T-helper 22 cell (primary cell): ENCODE data around the gene EEF1AKMT2.
"Not testable (repeated sequence)": the region's sequence is repeated elsewhere in the genome, so short reads cannot be mapped to it uniquely, and the experiment has no call there.

Experiments
- DNase-seq: peaks from one replicate; pipeline ENCODE4 v3.0.0-alpha.2; 2020; ENCODE audit warnings: low read depth

EEF1AKMT2 gene

DNA sequence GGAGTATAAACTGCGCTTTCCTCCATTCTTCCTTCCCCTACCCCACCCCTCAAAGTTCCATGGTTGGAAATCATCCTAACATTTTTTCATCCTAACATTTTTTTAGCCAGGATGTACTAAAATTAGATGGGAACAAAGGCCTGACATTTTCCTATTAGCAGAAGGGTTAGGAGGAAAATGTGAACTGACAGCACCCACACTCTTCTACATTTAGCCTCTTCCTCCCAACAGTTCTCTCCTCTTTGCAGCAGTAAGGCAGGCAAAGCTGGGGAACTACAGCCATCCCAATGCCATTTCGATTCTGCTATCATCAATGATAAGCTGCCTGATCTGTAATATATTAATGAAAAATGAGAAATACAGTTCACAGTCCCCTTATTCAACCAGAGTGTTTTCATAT lies 36.1 kb downstream of the EEF1AKMT2 start:
- DNase-seq, result no peak

DNA sequence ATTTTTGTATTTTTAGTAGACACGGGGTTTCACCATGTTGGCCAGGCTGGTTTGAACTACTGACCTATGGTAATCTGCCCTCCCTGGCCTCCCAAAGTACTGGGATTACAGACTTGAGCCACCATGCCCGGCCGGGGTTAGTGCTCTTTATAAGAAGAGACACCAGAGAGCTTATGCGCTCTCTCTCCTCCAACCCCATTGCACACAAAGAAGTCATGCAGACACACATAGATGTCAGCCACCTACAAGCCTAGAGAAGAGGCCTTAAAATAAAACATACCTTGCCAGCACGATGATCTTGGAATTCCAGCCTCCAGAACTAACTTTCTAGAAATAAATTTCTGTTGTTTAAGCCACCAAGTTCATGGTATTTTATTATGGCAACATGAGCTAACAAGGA lies 37.5 kb downstream of the EEF1AKMT2 start:
- no peak for DNase-seq

DNA sequence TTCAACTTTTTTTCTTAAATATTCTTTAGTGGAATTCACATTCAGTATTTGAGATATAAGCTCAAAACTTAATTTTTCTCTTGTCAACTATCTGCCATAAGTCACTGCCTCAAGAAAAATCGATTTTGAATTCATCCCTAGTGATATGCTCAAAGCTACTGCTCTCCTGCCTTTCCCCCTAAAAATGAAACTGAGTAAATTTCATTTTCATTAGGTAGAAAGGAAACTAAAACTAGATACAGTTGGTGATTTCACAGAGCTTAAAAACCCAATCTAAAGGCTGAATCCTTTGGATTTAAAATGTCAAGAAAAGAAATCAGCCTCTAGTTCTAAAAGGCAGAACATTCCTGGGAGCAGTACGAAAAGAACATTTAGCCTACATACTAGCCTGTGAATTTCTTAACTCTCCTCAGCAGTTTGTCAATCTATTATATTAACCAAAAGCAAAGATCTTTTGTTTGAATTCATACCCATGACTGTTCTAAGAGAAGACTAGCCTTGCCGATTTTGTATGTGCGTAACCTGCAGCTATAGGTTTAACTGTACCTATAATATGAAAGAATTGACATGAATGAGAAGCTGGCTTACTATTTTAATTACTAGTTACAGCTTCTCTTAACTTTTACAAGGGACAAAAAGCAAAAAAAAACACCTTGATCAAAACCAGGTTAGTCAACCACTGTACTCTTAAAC lies 42.6 kb downstream of the EEF1AKMT2 start:
- DNase-seq, result no peak

DNA sequence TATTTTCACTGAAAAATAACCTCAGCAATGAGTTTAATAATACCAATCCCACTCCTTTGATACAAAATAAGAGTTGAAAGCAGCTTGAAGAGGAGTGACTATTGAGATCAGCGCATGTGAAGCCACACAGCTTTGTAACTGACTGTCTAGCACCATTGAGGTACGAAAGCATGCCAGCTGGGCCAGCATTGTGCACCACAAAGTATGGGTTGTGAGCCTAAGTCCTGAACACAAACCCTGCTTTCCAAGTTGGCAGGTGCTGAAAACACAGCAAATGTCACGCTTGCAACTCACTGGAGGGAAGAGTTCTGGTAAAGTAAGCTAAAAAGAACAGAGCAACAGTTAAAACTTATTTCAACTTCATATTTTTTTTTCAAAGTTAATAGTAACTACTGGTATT lies 43.5 kb downstream of the EEF1AKMT2 start:
- DNase-seq, result no peak

DNA sequence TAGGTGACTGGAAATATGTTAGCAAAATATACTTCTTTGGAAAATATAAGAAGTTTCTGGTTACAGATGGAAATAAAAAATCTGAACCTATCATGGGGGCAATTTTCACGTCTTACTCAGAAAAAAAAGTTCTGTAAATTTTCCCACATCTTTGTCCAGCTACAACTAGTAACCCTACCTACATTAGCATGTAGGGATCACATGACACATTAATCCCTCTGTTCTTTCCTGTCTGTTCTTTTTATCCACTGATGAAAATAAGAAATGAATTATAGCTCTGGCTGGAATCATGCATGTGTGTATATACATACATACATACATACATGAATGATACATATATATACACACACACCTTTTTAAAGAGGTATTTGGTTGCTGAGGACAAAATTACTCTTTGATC lies 43.9 kb downstream of the EEF1AKMT2 start:
- DNase-seq, result no peak

DNA sequence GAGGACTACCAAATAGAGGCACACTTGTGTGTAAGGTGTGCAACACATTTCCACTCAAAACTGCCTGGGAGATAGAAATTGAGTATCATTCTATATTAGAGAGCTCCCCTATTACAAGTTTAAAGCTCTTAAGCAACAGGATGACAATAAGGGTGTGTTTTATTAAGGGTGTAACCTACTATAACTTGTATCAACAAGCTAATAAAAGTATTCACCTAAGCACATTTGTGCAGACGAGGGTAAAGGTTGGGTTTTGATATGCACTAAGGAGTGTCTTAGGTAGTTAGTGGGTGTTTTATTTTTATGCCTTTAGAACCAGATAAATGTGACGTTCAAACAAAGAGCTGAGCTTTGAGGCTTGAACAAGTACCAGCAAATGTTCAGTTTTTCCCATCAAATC lies 44.7 kb downstream of the EEF1AKMT2 start:
- DNase-seq, result no peak

DNA sequence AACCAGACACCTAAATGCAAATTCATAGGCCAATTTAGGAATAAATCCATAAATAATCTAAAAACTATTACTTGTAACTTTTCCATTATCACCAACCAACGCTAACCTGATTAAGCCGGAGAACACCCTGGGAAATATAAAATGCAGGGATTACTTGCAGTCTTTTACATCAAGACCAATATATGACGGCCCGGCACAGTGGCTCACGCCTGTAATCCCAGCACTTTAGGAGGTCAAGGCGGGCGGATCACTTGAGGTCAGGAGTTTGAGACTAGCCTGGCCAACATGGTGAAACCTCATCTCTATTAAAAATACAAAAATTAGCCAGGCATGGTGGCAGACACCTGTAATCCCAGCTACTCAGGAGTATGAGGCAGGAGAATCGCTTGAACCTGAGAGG lies 45.2 kb downstream of the EEF1AKMT2 start:
- not testable (repeated sequence) for DNase-seq

DNA sequence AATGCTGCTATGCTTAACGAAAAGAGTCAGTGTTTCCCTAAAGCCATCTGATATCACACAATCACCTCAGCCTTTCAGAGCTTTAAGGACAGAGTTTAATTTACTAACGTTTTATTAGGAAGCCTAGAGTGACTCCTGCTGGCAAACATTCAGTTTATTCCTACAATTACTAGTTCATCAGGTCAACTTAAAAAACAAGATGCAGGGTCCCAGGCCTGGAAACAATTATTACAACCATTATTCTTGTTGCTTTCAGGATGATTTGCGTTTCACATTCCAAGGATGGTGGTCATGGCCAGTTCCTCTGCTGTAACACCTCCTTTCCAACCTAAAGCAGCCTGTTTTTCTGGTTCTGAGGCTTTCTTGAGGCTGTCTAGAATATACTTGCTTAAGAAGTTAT lies 46.0 kb downstream of the EEF1AKMT2 start:
- DNase-seq, result no peak

DNA sequence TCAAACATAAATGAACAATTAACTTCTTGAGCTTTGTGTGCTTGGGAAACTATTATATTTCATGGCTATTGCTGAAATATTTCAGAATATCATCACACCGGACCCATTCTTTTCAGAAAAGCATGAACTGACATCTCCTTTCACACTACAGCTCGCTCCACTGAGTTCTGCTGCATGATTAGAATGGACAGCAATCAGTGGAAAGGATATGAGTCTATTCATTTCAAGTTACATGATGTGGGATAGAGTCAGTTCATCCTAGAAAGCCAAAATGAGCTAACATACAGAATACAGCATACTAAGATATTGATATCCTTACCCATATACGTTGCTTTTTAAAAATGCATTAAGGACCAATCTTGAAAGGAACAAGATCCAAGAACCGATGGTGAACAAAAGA lies 46.4 kb downstream of the EEF1AKMT2 start:
- no peak for DNase-seq

DNA sequence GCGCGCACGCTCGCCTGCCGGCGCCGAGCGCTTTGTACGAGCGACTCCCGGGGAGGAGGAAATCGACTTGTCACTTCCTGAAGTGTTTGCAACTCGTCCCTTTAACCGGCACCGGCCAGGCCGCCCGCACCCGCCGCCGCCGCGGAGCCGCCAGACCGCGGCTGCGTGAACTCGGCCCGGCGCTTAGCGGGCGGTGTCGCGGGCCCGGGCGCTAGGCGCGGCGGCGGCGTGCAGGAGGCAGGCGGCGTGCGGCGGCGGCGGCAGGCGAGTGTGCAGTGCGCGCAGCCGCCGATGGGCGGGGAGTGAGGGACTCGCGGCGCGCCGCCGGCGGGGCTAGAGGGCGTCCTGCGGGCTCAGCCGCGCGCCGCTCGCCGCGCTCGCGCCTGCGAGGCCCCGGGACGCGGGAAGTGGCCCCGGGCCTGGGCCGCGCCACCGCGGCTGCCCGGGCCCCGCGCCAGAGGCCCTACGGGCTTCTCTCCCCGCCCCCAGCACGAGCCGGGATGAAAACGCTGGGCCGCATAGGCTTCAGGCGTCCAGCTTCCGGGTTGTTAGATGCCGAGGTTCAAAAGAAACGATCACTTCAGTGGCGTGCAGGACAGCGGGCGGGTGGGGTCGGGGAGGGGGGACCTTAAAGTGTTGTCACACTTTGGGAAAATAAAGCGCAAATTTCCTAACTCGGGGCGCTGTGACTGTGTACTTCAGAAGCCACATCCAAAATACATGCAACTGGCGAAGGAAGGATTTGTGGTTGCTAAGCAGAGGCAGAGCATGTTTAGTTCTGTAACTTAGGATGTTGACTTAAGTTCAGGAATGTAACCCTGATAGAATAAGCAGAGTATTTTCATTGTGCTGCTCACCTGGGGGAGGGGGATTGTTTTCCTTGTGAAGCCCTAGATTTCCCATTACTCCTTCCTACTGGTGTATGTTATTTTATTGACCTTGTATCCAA lies 47.3 kb downstream of the EEF1AKMT2 start, which contains the start of gene FAM53B:
TSS of gene FAM53B (minus strand) at position 277 of the 949 bp plus-strand sequence. CDS start 37,665 bp downstream, outside the sequence.
- DNase-seq, result peak; percentile 69

DNA sequence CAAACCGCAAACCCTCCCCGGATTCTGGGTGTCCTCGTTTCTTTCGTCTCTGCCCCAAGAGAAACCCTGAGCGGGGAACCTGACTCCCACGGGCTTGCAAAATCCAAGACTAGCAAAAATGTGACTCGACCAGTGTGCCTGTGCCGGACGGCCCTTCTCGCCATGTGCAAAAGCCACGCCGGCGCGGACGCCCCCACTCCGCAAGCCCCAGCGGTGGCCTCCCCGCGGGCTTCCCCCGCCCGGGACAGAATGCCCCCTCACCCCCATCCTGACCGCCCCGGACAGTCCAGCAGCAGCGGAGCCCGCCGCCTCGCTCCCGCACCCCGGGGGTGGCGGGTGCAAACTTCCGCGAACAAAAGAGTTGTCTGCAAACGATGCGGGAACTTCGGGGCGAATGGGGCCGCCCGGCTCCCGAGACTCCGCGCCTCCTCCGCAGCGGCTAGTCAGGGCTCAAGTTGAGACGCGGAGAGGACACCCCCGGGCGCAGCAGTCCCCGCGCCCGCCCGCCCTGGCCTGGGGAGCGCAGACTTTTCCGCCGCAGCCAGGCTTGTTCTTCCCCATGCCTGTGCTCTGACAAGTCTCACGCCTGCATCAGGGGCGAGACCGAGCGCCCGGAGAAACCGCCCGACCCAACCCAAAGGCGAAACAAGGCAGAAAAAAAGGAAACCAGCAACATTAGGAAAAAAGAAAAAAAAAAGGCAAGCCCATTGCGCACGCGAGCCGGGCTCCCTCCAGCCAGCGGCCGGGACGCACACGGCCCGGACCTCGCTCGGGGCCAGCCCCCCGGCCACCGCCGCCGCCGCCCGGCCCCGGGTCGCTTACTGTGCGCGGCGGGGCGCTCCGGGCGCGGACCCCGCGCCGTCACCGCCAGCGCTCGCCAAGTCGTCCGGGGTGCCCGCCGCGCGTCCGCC lies 48.2 kb downstream of the EEF1AKMT2 start:
- no peak for DNase-seq

DNA sequence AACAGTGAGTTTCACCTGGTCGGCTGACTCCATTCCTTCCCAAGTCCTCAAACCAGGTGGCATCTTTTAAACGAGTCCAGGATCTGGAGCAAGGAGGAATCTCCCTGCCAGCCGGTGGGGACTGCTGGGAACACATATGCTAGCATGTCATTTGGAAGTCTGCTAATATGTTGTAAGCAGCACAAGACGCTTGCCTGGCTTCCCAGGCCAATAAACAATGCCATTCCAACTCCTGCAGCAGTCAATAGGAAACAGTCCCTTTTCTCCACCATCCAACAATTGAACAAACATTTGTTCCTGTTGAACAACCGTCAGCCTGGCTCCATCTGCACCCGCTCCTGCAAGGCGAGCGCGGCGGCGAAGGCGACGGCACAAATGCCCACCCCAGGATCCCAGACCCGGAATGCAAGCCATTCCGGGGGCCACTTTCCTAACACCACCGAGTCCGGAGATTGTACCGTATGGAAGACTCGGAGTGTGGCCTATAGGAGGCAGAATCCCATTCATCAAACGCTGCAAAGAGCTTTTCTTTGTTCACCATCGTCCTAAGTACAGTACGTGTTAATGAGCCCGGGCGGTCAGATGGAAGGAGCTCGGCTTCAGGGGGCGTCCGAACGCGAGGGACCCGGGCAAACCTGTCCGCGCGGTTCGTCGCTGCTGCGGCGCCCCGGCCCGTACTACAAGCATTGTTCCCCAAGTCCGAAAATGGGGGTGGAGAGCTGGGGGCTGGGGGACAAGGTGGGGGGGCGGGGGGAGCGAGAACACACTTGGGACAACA lies 49.1 kb downstream of the EEF1AKMT2 start:
- no peak for DNase-seq

DNA sequence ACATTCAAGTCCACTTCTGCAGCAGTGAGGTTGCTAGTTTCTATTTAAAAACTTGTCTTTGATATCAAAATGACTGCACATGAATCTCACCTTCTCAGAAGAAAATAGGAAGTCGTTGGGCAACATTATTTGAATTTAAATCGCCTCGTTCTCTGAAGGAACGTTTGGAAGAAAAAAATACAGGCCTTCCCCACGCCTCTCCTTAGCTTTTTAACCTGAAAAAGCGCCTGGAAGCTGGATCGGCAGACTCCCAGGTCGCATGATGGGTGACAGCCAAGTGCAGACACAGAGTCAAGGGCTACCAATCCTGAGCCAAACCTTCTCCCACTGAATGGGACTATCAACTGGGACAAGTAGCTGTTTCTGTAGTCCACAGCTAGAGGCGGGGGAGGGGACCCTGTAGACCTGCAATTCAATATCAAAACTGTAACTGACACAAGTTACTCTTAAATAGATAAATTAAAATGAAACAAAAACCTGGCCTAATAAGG lies 49.7 kb downstream of the EEF1AKMT2 start:
- no peak for DNase-seq

DNA sequence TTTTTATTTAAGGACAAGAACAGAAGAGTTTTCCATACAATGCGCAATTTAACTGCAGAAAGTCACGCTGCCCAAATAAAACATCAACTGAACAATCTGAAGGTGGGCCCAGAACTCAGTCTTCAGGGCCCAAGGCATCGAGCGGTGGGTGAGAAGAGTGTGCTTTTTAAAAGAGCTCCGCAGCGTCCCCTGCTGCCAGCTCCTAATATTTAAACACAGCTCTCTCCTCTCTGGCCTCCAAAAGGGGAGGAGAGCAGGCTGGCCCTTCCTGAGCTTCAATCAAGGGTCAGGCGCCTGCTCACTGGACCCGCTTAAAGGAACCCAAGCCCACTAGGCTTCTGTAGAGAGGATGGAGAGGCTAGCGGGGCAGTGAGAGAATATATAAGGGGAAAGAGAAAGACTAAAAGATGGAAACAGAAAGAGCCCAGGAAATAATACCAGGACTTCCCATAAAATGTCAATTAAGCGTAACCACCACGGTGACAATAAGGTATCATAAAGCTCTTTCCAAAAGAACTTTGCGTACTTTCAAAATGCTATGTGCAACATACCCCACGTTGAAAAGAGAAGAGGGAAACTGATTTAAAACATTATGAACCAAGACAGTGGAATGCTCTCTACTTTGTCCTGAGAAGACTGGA lies 50.3 kb downstream of the EEF1AKMT2 start:
- DNase-seq, result peak; percentile 49

DNA sequence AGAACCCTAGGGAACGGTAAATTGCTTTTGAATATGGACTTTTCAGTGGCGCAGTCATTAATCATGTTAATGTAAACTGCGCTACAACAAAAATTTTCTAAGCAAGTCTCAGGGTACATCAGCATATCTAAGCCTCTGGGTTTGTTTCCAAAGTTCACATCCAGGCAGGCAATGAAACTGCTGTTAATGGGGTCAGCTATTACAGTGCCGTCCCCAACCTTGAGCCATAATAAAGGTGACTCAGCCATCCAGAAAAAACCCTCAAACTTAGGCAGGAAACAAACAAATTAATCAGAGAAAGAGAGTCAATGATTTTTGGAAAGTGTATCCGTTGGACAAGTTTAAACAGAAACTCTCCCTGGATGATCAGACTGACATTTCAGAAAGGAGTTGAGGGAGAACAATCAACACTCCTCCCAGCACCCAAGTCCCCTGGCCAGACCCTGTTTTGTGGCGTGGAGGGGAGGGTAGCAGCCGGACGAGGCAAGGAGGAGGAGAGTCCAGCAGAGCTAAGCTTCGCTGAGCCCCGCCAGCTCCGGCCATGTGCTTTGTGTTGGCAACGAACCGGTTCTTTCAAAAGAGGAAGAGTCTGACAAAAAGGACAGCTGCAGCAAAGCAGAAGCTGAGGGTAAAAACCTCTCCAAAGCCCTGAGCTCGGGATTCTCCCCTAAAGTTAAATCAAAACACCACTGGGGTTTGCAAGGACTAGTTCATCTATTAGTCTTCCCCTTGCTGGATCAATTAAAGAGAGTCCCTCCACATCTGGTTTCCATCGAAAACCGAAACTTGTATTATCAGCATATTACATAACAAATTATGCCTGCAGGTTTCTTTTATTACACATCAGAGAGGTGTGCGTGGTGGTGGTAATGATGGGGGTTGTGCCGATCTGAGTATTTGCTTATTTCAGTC lies 51.1 kb downstream of the EEF1AKMT2 start:
- no peak for DNase-seq

DNA sequence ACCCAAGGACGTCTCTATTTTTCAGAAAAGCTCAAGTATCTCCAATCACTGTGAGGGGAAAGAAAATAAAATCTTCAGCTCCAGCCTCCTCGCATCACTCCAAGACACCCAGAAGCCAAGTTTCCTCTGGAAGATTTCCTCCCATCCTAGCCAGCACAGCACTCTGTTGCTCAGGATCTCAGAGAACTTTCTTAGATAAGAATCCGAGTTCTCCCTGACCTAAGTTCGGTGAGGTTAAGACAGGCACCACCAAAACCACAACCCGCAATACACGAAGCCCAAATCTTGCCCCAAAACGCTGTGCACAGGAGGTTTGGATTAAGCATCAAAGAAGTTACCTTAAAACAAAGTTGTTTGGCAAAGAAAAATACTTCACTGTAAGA lies 51.7 kb downstream of the EEF1AKMT2 start:
- no peak for DNase-seq

DNA sequence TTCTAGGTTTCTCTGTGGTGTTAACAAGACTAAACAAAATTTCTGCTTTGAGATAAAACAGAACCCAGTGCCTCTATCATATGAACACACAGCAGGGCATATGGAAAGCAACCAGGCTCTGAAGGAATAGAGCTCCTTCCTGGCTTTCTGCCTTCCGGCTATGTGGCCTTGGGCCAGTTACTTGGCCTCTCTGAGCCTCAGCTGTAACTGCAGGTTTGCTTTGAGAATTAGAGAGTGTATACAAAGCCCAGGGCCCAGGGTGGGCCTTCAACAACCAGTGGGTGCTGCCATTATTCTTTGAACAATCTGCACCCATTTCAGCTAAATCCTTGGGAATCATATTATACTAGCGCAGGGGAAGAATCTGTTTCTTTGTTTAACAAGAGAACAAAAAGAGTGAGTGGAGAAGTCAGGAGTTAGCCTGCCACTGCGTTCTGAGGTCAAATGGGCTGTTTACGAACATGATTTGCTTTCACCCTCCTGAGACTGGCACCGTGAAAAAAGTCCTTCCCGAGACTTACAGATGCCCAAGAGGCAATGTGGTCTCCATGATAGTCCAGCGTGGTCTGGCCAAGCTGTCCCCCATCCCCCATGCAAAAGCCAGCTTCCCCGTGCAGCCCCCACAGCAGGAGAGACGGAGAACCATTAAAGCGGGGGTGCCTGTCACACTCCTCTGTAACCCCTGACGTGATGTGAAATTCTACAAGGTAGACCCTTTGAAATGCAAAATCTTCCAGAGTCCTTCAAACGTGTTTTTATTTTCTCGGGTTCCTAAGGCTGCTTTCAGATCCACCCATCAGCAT lies 52.4 kb downstream of the EEF1AKMT2 start:
- DNase-seq, result no peak

DNA sequence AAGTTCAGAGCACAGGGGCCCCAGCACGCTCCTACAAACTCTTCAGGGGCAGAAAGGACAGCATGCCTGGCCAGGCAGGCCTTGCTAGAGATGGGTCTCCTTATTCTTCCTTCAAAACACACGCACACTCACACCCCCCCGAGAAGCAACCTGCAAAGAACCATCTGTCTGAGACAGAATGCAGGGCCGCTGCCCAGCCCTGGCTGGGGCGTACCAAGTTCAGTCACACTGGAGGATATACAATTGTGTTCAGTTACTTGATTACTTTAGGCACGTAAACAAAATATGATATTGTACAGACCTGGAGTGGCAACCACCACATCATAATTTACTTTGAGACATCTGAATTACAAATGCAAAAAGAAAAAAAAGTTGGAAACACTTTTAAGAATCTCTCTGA lies 53.2 kb downstream of the EEF1AKMT2 start:
- DNase-seq, result no peak

DNA sequence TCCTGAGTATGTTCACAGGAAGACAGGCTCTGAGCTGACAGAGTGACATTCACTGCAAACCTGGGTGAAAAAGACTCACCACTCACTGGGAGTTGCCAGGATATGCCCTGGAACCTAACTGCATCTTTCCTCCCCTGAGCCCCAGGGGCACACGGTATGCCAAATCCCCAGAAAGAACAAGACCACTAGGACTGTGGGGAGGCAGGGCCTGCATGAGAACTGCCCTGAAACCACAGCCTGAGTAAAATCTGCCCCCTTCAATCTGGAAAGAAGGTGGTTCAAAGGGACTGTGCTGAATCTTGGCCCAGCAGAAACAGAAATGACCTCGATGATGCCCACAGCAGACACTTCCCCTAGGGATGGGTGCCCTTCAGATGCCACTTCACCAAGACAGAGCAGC lies 54.0 kb downstream of the EEF1AKMT2 start:
- no peak for DNase-seq
